HEK293 (cell line): Measurements from ENCODE around the gene RBBP8.

Experiments
- CTCF ChIA-PET: fragments of 350-600 bp; formaldehyde crosslinking; extraction: SDS; loops from one replicate; lab custom pipeline; 2021; ENCODE audit warnings: antibody characterized with exemption; lab: Yijun Ruan, JAX
- POLR2A ChIA-PET: fragments of 300-600 bp; formaldehyde crosslinking; extraction: SDS; loops from one replicate; lab custom pipeline; 2020; ENCODE audit warnings: antibody characterized with exemption, inconsistent platforms; lab: Yijun Ruan, JAX
- H3K27ac ChIP-seq: fragments of 200-500 bp; sonication (Bioruptor generic); 2 replicates; pipeline ENCODE4 v1.5.1; 2014; ENCODE audit warnings: low read depth, low read length, control low read depth, inconsistent platforms; ENCODE audit errors: extremely low read depth
- H3K36me3 ChIP-seq, 2 experiments: fragments of 200-500 bp in 1 of 2; sonication (Bioruptor generic) in 1 of 2; 1 replicate in 1 of 2; 2 replicates in 1 of 2; pipeline ENCODE4 v1.5.1; 2014 to 2017; ENCODE audit warnings: inconsistent platforms in 2 of 2, low read length in 2 of 2; ENCODE audit not compliant: control insufficient read depth in 2 of 2, insufficient read depth in 1 of 2
- H3K4me1 ChIP-seq: fragments of 200-500 bp; sonication (Bioruptor generic); 2 replicates; pipeline ENCODE4 v1.5.1; 2014; ENCODE audit warnings: mild to moderate bottlenecking, low read length, inconsistent platforms; ENCODE audit not compliant: control insufficient read depth, insufficient read depth
- H3K4me3 ChIP-seq: 2 replicates; pipeline ENCODE4 v1.5.1; 2011; ENCODE audit warnings: low read depth, mild to moderate bottlenecking, control low read depth, low read length, moderate library complexity
- H3K9me3 ChIP-seq: fragments of 200-500 bp; sonication (Bioruptor generic); 2 replicates; pipeline ENCODE4 v1.5.1; 2014; ENCODE audit warnings: low read depth, low read length, inconsistent platforms; ENCODE audit not compliant: control insufficient read depth, insufficient read depth
- BCL11B ChIP-seq: fragments of 450-650 bp; formaldehyde crosslinking; IDR thresholded peaks from 2 replicates; pipeline ENCODE4 v1.5.1; 2016; ENCODE audit warnings: low read depth, missing biosample characterization, missing genetic modification characterization
- GFI1B ChIP-seq: fragments of 450-650 bp; formaldehyde crosslinking; IDR thresholded peaks from 2 replicates; pipeline ENCODE4 v1.5.1; 2016; ENCODE audit warnings: missing biosample characterization, missing genetic modification characterization
- GLIS2 ChIP-seq: fragments of 450-650 bp; formaldehyde crosslinking; IDR thresholded peaks from 2 replicates; pipeline ENCODE4 v1.5.1; 2016; ENCODE audit warnings: missing biosample characterization, missing genetic modification characterization
- KLF17 ChIP-seq: fragments of 450-650 bp; formaldehyde crosslinking; IDR thresholded peaks from 2 replicates; pipeline ENCODE4 v1.5.1; 2016; ENCODE audit warnings: missing biosample characterization, missing genetic modification characterization
- OVOL3 ChIP-seq: fragments of 450-650 bp; formaldehyde crosslinking; IDR thresholded peaks from 2 replicates; pipeline ENCODE4 v1.5.1; 2016; ENCODE audit warnings: missing biosample characterization, missing genetic modification characterization
- ZNF114 ChIP-seq: fragments of 450-650 bp; formaldehyde crosslinking; IDR thresholded peaks from 2 replicates; pipeline ENCODE4 v1.5.0; 2017; ENCODE audit warnings: missing biosample characterization, missing genetic modification characterization
- ZNF184 ChIP-seq: fragments of 450-650 bp; IDR thresholded peaks from 2 replicates; pipeline ENCODE4 v1.5.1; 2018; ENCODE audit warnings: missing biosample characterization, mild to moderate bottlenecking, missing genetic modification characterization
- ZNF19 ChIP-seq: fragments of 450-650 bp; formaldehyde crosslinking; IDR thresholded peaks from 2 replicates; pipeline ENCODE4; 2016; ENCODE audit warnings: missing biosample characterization, missing genetic modification characterization, low read depth
- ZNF473 ChIP-seq: fragments of 450-650 bp; formaldehyde crosslinking; IDR thresholded peaks from 2 replicates; pipeline ENCODE4 v1.5.1; 2017; ENCODE audit warnings: missing biosample characterization, missing genetic modification characterization
- ZNF548 ChIP-seq: fragments of 450-650 bp; formaldehyde crosslinking; IDR thresholded peaks from 2 replicates; pipeline ENCODE4 v1.5.1; 2016; ENCODE audit warnings: missing biosample characterization, missing genetic modification characterization
- ZNF645 ChIP-seq: fragments of 450-650 bp; formaldehyde crosslinking; IDR thresholded peaks from 2 replicates; pipeline ENCODE4; 2016; ENCODE audit warnings: missing biosample characterization, missing genetic modification characterization
- ZNF785 ChIP-seq: fragments of 450-650 bp; formaldehyde crosslinking; IDR thresholded peaks from 2 replicates; pipeline ENCODE4 v1.5.1; 2016; ENCODE audit warnings: missing biosample characterization, missing genetic modification characterization
- ZNF791 ChIP-seq: fragments of 450-650 bp; formaldehyde crosslinking; IDR thresholded peaks from 2 replicates; pipeline ENCODE4 v1.5.1; 2016; ENCODE audit warnings: missing biosample characterization, missing genetic modification characterization
- ZNF837 ChIP-seq: fragments of 450-650 bp; formaldehyde crosslinking; IDR thresholded peaks from 2 replicates; pipeline ENCODE4 v1.5.1; 2016; ENCODE audit warnings: missing biosample characterization, missing genetic modification characterization
- TF ChIP-seq, protein P1 (sequence below): fragments of 450-650 bp; formaldehyde crosslinking; IDR thresholded peaks from 2 replicates; pipeline ENCODE4 v1.5.1; 2016; ENCODE audit warnings: missing biosample characterization, missing genetic modification characterization
- TF ChIP-seq, protein P2 (sequence below): fragments of 450-650 bp; formaldehyde crosslinking; IDR thresholded peaks from 2 replicates; pipeline ENCODE4 v1.5.1; 2017; ENCODE audit warnings: missing biosample characterization, missing genetic modification characterization
- TF ChIP-seq, protein P3 (sequence below): fragments of 450-650 bp; IDR thresholded peaks from 2 replicates; pipeline ENCODE4 v1.5.1; 2018; ENCODE audit warnings: missing biosample characterization, mild to moderate bottlenecking, missing genetic modification characterization
- TF ChIP-seq, protein P4 (sequence below): fragments of 450-650 bp; formaldehyde crosslinking; IDR thresholded peaks from 2 replicates; pipeline ENCODE4 v1.5.1; 2016; ENCODE audit warnings: missing biosample characterization, missing genetic modification characterization
- TF ChIP-seq, protein P5 (sequence below): fragments of 450-650 bp; formaldehyde crosslinking; IDR thresholded peaks from 2 replicates; pipeline ENCODE4 v1.5.0; 2017; ENCODE audit warnings: missing biosample characterization, missing genetic modification characterization, borderline replicate concordance

RBBP8 gene

GRCh38 chr18:22987547-22988189, 54.5 kb downstream of the RBBP8 start (continued):
- TF ChIP-seq, protein P1, sequence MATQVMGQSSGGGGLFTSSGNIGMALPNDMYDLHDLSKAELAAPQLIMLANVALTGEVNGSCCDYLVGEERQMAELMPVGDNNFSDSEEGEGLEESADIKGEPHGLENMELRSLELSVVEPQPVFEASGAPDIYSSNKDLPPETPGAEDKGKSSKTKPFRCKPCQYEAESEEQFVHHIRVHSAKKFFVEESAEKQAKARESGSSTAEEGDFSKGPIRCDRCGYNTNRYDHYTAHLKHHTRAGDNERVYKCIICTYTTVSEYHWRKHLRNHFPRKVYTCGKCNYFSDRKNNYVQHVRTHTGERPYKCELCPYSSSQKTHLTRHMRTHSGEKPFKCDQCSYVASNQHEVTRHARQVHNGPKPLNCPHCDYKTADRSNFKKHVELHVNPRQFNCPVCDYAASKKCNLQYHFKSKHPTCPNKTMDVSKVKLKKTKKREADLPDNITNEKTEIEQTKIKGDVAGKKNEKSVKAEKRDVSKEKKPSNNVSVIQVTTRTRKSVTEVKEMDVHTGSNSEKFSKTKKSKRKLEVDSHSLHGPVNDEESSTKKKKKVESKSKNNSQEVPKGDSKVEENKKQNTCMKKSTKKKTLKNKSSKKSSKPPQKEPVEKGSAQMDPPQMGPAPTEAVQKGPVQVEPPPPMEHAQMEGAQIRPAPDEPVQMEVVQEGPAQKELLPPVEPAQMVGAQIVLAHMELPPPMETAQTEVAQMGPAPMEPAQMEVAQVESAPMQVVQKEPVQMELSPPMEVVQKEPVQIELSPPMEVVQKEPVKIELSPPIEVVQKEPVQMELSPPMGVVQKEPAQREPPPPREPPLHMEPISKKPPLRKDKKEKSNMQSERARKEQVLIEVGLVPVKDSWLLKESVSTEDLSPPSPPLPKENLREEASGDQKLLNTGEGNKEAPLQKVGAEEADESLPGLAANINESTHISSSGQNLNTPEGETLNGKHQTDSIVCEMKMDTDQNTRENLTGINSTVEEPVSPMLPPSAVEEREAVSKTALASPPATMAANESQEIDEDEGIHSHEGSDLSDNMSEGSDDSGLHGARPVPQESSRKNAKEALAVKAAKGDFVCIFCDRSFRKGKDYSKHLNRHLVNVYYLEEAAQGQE: no peak
- TF ChIP-seq ZNF645 (no peak), BCL11B (no peak), GFI1B (tag by site-specific recombination) (no peak), OVOL3 (no peak), ZNF791 (tag by site-specific recombination) (no peak), ZNF548 (no peak)
- TF ChIP-seq, protein P2, sequence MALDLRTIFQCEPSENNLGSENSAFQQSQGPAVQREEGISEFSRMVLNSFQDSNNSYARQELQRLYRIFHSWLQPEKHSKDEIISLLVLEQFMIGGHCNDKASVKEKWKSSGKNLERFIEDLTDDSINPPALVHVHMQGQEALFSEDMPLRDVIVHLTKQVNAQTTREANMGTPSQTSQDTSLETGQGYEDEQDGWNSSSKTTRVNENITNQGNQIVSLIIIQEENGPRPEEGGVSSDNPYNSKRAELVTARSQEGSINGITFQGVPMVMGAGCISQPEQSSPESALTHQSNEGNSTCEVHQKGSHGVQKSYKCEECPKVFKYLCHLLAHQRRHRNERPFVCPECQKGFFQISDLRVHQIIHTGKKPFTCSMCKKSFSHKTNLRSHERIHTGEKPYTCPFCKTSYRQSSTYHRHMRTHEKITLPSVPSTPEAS (tag by site-specific recombination): no peak

- ChIA-PET POLR2A (no interaction called here), CTCF (interaction anchor here (0.6 to 1.7 kb wide), 4 partner anchors 16 to 190 kb away, joined by 3 to 8 read pairs (median 4); no protein-coding TSS in a partner anchor)
- Histone ChIP-seq H3K9me3 (no peaks in the 10 kb centered on the region), H3K4me1 (no peaks in the 10 kb centered on the region), H3K36me3 (peaks cover 33 to 85% of the 10 kb centered on the region in 2 experiments), H3K4me3 (no peak overlapping the region), H3K27ac (no peak overlapping the region)
- TF ChIP-seq KLF17 (tag by site-specific recombination) (no peak), ZNF837 (no peak), ZNF473 (no peak), ZNF114 (tag by site-specific recombination) (no peak), ZNF19 (tag by site-specific recombination) (no peak), GLIS2 (tag by site-specific recombination) (no peak), ZNF184 (tag by site-specific recombination) (no peak), ZNF785 (tag by site-specific recombination) (no peak)
- TF ChIP-seq, protein P3, sequence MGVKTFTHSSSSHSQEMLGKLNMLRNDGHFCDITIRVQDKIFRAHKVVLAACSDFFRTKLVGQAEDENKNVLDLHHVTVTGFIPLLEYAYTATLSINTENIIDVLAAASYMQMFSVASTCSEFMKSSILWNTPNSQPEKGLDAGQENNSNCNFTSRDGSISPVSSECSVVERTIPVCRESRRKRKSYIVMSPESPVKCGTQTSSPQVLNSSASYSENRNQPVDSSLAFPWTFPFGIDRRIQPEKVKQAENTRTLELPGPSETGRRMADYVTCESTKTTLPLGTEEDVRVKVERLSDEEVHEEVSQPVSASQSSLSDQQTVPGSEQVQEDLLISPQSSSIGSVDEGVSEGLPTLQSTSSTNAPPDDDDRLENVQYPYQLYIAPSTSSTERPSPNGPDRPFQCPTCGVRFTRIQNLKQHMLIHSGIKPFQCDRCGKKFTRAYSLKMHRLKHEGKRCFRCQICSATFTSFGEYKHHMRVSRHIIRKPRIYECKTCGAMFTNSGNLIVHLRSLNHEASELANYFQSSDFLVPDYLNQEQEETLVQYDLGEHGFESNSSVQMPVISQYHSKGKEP (tag by site-specific recombination): no peak
- TF ChIP-seq, protein P4, sequence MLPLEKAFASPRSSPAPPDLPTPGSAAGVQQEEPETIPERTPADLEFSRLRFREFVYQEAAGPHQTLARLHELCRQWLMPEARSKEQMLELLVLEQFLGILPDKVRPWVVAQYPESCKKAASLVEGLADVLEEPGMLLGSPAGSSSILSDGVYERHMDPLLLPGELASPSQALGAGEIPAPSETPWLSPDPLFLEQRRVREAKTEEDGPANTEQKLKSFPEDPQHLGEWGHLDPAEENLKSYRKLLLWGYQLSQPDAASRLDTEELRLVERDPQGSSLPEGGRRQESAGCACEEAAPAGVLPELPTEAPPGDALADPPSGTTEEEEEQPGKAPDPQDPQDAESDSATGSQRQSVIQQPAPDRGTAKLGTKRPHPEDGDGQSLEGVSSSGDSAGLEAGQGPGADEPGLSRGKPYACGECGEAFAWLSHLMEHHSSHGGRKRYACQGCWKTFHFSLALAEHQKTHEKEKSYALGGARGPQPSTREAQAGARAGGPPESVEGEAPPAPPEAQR (tag by site-specific recombination): no peak
- TF ChIP-seq, protein P5, sequence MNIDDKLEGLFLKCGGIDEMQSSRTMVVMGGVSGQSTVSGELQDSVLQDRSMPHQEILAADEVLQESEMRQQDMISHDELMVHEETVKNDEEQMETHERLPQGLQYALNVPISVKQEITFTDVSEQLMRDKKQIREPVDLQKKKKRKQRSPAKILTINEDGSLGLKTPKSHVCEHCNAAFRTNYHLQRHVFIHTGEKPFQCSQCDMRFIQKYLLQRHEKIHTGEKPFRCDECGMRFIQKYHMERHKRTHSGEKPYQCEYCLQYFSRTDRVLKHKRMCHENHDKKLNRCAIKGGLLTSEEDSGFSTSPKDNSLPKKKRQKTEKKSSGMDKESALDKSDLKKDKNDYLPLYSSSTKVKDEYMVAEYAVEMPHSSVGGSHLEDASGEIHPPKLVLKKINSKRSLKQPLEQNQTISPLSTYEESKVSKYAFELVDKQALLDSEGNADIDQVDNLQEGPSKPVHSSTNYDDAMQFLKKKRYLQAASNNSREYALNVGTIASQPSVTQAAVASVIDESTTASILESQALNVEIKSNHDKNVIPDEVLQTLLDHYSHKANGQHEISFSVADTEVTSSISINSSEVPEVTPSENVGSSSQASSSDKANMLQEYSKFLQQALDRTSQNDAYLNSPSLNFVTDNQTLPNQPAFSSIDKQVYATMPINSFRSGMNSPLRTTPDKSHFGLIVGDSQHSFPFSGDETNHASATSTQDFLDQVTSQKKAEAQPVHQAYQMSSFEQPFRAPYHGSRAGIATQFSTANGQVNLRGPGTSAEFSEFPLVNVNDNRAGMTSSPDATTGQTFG (tag by site-specific recombination): no peak
These were observed 55.1 kb downstream of the RBBP8 start for GRCh38 chr18:22988208-22988607.
